GM12891 (cell line): ENCODE measurements around the gene FLYWCH1.

Source experiments
- PAX5 ChIP-seq: IDR thresholded peaks from 2 replicates; pipeline ENCODE4 v1.6.1; 2011; ENCODE audit warnings: low read length, moderate library complexity, mild to moderate bottlenecking; ENCODE audit not compliant: insufficient read depth, severe bottlenecking
- POLR2A ChIP-seq: IDR thresholded peaks from 2 replicates; pipeline ENCODE4 v1.6.1; 2011; ENCODE audit warnings: low read depth, low read length, control low read depth
- POLR2AphosphoS5 ChIP-seq: IDR thresholded peaks from 2 replicates; pipeline ENCODE4 v1.6.1; 2011; ENCODE audit warnings: low read depth, low read length, control low read depth
- SPI1 ChIP-seq: IDR thresholded peaks from 2 replicates; pipeline ENCODE4 v1.6.1; 2011; ENCODE audit warnings: low read depth, low read length, control low read depth
- TAF1 ChIP-seq: IDR thresholded peaks from 2 replicates; pipeline ENCODE4 v1.6.1; 2011; ENCODE audit warnings: low read depth, low read length, control low read depth

GRCh38 chr16:2955779-2956578 lies 44.2 kb downstream of the FLYWCH1 start:
- TF ChIP-seq PAX5 (no peak), POLR2A (no peak), POLR2AphosphoS5 (no peak), TAF1 (no peak), SPI1 (no peak)
